Islet precursor cell (in vitro differentiated cells): ENCODE measurements around the gene KASH5.

Source experiments
- DNase-seq: peaks from one replicate; pipeline ENCODE4 v3.0.0-alpha.2; 2018

Gene KASH5

DNA sequence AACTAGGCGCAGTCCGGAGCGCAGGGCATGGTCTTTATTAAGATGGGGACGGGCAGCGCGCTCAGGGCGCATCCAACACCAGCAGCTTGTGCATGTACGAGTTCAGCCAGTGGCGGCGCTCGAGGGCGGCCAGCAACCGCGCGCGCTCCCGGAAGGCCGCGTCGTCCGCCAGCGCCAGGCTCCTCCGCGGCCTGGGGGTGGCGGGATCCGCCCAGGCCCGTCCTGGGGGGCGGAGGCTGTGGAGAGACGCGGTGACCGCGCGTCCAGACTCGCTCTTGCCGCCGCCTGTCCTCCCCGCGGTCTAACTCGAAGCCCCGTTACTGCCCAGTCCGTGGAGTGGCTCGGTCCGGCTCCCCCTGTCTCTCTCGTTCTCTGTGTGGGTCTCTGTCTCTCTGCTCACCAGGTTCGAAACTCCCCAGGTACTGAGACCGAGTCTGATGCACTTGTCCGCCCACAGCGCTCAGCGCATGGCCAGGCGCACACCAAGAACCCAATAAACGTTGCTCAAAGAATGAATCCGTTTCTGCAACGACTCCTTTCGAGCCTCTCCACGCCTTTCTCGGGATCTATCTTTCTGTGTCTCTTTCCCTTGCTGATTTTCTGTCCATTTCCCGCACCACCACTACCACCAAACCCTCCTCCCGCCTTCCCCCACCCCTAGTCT is 34.5 kb downstream of the KASH5 start:
- peak; percentile 79 for DNase-seq

DNA sequence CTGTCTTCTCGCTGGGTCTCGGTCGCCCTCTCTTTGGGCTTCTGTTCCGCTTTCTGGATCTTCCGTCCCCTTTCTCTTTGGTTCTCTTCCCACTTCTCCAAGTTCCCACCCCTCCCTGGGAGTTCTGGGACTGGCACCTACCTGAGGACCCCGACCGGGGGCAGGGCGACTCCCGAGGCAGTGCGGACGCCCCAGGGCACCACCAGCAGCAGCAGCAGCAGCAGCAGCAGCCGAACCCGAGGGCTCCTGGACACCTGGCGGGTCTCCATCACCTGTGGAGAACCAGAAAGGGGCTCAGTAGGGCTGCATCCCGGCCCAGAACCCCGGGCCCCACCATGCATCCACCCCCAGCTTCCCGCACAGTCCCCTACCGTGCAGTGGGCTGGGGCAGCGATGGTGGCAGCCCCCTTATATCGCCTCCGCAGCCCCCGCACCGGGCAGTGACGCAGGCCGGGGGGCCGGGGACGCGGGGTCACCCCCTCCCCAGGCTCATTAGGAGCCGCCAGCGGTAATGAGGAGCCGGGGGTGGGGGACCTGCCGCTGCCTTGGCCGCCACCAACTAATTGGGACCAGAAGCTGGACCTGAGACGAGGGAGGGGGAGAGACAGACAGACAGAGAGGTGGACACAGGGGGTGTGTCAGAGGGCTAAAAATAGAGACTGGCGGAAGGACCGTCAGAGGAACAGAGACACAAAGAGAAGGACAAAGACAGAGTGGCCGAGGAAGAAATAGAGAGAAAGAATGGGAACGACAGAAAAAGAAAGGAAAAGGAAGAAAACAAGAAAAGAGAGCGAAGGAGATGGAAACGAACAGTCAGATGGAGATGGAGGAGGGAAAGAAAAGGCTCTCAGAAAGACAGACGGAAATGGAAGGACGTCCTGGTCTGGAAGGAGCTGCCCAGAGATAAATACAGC is 35.3 kb downstream of the KASH5 start, which contains the start of gene PTH2:
TSS of gene PTH2 (minus strand) at position 371 of the 914 bp plus-strand sequence. CDS start at position 269, 102 bp downstream.
- DNase-seq: no peak

DNA sequence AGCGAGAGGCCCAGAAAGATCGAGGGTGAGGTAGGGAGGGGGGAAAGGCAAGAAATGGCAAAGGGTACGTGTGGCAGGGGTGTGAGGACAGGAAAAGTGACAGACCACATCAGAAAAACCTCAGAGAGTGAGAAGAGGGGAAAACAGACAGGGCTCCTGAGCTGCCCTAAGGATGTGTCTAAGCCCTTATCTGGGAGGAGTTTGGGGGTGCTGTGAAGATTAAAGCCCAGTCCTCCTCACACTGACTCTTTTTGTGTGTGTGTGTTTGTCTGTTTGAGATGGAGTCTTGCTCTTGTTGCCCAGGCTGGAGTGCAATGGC is 35.9 kb downstream of the KASH5 start:
- DNase-seq: no peak

DNA sequence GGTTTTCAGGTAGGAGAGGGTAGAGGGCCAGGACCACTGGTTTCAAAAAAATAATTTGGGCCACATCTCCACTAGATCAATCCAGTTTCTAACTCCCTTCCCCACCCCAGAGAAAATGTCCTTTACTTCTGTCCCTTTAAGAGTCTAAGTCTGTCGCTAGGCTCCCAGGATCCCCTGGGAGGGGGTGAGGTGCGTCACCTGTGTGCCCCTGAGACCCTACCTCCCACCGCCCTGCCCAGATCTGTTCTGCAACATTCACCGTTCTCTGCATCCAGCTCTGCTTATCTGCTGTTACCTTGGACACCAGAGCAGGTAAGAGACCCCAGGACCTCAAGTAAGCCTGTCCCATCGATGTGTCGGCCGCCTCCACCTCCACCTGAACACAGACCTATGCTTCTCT is 37.1 kb downstream of the KASH5 start, which contains the start of gene GFY:
TSS of gene GFY (plus strand) at position 211 of the 400 bp plus-strand sequence. CDS start 1,043 bp downstream, outside the sequence.
- DNase-seq: no peak

DNA sequence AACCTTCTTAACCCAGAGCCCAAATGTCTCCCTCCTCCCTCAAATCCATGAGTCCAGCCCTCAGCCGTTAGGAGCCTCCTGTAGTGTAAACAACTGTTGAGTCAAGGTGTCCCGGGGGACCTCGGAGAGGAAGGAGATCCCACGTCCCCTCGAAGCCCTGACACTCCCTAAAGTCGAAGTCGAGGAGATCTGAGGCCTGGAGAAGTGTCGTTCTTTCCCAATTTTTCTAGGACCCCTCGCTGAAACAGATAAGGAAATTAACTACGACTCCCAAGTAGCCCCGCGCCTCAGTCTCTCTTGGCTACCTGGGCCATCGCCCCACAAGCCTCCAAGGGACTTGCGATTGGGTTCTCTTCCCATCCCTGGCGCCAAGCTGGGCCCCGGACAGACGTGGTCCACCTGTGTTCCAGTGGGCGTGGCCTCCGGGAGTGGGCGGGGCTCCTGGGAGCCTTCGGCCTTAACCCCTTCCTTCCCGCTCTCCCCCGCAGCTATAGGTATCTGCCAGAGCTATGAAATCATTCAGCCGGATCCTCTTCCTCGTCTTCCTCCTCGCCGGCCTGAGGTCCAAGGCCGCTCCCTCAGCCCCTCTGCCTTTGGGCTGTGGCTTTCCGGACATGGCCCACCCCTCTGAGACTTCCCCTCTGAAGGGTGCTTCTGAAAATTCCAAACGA is 38.0 kb downstream of the KASH5 start:
- peak; percentile 72 for DNase-seq

DNA sequence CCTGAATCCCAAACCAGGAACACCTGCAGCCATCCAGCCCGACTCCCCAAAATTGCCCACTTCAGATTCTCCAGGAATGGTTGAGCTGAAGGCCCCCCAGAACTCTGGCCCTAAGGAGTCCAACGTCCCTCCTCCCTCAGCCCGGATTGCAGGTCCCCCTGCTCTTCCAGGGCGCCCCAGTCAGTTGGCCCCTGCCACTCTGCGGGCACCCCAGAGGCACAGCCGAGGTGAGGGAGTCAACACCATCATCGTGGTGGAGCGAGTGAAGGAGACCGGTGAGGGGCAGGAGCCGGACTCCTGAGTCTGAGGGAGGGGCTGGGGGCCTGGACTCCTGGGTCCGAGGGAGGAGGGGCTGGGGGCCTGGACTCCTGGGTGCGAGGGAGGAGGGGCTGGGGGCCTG is 39.3 kb downstream of the KASH5 start:
- no peak for DNase-seq

DNA sequence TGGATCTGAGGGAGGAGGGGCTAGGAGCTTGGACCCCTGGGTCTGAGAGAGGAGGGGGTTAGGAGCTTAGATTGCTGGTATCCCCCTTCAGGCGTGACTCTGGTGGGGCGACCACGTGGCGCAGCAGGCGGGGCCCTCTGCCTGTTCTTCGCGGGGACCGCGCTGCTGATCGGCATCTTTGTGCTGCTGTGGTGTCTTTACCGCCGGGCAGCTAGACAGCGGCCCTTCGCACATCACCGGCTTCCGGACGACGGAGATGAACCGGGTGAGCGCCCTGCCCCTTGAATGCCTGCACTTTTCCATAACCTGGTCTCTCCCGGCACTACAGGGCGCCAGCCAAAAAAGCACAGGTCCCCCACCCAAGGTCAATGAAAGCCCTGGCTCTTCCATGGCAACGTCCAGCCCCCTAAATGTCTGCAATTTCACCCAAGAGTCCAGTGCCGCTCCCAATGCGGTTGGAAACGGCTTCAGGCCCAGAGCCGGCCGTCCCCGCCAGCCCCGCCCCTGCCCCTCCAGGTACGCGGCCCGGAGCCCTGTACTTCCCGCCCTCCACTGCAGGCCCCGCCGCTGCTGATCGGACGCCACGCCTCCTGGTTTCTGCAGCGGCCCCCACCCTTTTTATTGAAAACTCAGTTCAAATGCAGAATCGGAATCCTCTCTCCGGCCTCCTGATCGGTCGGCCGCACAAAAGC is 40.0 kb downstream of the KASH5 start:
- peak; percentile 68 for DNase-seq

DNA sequence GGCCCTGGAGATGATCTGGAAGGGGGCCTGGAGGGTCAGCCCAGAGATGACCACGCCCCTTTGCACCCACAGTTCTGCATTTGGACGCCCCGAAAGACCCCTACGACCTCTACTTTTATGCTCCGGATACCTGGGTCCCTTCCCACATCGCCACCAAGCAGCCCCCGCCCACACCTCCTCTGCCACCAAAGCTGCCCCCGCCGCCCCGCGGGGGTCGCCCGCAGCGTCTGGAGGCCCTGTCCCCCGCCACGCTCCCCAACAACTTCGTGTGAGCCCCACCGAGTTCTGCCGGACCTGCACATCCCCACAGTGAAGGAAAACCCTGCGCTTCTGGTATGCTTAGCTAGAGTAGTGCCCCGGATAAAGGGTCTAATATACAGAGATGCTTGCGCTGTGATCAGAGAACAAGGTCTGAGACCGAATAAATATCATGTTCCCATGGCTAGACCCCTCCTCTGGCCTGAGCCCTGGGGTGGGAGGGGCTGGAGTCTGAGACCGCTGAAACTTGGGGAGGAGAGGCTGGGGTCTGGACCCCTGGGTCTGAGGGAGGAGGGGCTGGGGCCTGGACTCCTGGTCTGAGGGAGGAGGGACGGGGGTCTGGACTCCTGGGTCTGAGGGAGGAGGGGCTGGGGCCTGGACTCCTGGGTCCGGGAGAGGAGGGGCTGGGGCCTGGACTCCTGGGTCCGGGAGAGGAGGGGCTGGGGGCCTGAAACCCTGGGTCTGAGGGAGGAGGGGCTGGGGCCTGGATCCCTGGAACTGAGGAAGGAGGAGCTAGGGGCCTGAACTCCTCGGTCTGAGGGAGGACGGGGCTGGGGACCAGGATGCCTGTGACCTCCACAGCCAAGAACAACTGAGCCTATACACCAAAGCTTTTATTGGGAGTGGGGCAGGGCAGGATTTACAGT is 40.8 kb downstream of the KASH5 start:
- no peak for DNase-seq

DNA sequence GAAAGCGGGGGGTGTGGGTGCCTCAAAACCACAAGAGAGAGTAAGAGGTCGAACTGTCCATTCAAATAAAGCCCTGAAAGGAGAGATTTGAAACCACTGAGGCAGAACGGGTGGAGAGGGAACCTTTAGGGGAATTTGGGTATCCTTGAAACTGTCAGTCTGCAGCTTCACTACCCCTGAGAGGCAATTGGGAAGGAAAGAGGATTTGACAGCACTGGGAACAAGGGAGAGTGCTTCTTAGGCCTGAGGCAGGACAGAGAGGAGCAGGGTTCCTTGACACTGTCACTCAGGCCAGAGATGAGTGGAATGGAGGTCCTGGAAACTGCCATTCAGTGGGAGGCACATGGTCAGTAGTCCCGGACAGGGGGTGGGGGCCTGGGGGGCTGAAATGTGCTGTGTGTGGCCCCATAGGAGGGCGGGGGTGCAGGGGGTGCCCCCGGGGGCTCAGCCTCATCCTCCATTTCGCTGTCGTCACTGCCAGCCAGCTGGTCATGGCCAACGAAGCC is 42.2 kb downstream of the KASH5 start:
- DNase-seq: no peak

DNA sequence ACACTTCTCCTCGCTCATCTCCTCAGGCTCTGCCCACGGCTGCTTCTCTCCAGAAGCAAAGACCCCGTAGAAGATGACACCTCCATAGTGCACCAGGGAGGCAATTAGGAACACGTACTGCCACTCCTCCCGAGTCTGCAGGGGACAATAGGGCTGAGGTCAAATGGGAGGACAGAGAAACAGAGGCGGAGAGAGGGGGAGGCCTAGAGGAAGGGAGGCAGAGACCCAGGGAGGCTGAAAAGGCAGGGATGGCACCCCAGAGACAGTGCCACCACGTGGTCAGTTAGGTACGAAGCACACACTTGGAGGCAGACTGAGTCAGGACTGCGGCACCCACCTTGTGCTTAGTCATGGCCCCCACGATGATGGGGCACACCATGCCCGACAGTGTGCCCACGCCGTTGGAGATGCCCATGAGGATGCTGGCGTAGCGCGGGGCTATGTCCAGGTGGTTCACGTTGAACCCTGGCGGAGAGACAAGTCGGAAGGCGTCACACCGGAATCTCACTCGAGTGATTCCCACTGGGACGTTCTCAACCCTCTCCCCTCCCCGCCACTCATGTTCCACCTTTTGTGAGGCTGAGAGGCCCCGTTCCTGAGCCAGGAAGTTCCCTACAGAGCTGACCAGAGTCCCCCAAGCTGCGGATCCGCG is 42.8 kb downstream of the KASH5 start:
- no peak for DNase-seq

DNA sequence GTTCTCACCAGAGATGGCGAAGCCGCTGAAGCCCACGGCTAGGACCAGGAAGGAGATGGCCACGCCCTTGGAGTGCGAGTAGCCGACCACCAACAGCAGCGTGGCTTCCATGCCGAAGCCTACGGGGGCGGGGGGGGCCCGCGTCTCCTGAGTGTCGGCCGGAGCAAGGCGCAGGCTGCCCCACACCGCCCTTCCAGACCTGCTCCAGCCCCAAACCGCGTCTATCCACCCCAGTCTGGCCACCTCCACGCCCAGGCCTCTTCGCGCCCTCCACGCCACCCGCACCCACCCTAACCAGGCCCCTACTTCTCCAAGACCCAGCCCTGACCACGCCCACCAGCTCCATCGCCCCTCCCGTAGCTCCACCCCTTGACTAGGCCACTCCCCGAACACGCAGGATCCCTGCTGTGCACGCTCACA is 43.3 kb downstream of the KASH5 start:
- DNase-seq: no peak

DNA sequence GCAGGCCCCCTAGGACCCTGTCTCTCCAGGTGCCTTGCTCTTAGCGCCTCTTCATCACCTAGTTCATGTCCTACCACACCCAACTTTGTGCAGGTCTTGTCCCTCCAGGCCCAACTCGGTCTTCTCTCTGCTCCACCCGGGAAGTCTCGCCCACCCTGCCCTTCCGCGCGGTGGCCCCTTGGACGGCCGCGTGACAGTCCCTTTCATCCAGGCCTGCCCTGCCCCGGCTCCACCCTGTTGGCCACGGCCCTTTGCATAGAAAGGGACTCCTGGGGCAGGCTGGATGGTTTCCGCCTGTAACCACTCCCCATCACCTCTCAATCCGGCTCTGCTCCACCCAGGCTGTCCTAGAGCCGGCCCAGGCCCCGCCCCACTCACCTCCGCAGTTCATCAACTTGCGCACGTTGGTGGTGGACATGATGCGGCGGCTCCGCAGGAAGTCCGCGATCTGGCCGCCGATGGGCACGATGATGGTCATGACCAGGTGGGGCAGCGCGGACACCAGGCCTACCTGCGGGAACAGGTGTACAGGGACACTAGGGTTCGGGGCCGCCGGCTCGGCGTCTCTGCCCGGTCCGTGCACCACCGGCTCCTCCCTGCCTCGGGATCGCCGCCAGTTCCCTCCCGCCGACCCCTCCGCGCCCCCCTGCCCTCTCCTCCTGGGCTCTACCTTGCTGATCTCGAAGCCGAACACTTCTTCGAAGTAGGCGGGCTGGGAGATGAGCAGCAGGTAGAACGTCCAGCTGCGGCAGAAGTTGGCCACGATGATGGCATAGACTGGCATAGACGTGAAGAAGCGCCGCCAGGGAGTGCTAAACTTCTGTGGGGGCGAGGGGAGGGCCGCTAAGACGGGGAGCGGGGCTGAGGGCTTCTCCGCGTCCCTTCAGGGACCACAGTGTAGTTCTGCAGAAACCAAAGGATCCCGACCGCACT is 44.4 kb downstream of the KASH5 start:
- DNase-seq: peak; percentile 75

DNA sequence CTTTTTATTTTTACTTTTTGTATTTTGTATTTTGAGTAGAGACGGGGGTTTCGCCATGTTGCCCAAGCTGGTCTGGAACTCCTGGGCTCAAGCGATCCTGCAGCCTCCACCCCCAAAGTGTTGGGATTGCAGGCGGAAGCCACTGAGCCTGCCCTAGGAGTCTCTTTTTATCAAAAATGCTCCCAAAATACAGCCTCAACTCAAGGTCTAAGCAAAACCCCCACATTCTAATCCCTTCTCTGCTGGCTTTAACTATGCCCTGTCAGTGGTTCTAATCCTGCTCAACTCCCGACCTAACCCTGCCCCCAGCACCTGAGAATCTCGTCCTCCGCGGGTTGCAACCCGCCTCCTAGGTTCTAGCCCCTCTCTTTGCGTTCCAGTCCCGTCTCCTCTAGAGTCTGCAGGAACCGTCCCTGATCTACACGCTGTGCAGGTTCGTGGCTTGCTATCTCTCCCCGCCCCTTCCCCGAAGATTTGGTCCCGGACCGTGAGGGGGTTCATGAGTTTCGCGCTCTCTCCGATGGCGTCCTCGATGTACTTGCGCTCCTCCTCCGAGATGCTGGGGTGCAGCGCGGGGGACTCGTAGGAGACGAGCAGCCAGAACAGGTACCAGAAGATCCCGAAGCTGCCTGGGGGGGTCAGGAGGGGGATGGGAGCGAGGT is 45.3 kb downstream of the KASH5 start:
- no peak for DNase-seq

DNA sequence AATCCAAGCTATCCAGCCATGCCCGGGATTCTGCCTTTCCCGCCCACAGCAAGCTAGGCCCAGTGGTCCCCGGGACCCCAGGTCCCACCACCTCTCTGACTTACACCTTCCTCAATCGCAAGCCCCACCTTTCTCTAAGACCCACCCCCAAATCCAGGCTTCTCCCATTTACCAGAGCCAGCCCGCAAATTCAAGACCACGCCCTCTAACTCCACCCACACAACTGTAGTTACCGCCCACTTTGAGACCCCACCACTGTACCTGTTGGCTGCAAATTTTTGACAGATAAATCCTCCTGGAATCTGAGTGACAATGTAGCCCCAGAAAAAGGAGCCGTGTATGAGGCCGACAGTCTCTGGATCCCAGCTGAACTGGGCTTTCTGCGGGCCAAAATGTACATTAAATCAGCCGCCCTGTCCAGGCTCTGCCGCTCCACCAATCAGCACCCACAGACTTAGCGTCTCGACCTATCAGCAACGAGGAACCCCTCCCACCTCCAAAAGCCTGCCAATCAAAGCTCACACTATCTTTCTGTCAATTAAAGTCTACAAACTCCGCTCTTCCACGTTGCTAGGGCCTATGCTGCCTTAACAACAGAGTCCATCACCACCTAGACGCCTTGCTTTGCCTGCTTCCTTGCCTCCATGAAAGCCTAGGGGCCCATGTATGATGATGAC is 47.0 kb downstream of the KASH5 start:
- no peak for DNase-seq

DNA sequence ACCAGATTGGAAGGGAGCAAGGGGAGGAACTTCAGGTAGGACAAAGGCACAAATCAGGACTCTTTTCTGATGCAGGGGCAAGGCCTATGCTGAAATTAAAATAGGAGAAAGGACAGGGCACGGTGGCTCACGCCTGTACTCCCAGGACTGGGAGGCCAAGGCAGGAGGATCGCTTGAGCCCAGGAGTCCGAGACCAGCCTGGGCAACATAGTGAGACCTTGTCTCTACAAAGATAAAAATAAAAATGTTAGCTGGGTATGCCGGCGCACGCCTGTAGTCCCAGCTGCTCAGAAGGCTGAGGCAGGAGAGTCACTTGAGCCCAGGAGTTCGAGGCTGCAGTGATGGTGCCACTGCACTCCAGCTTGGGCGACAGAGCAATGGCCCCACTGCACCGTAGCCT is 47.6 kb downstream of the KASH5 start:
- no peak for DNase-seq

DNA sequence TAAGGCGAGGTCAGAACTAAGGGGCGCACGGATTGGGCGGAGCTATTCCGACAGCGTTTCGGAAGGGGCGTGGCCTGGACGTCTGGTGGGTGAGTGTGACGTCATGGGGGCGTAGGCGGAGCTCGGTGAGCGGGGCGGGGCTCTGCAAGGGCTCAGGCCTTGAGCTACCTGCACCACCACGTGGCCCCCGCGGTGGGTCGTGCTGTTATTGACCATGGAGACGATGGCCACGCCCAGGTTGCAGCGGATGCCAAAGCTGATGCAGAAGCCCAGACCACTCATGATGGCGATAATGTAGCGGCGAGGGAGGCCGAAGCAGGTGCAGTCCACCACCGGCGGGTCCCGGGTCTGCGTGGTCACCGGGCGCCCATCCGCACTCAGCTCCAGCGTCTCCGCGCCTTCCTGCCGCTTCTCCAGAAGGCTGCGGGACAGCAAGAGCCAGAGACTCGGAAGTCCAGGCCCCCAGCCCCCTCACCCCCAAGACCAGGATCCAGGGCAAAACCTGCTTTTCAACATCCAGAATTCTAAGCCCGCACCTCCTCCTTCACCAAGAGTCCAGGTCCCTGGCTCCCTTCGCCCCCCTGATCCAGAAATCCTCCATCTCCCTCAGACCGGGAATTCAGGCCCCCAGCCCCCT is 48.5 kb downstream of the KASH5 start:
- peak; percentile 69 for DNase-seq

DNA sequence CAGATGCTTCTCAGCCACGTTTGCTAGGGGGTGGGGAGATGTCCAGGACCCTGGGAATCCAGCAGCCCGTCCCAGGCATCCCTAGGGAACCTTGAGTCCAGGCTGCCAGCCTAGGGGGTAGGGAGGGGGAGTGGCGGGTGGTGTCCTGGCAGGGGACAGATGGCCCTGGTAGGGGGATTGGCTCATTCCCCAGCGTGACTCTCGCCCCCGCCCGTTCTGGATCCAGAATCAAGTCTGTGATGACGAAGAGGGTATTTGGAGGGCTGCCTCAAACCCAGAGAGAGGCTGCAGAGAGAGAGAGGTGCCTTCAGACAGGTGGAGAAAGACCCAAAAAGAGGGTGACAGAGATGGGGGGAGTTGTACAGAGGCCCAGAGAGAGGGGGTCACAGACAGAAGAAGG is 49.2 kb downstream of the KASH5 start:
- no peak for DNase-seq

DNA sequence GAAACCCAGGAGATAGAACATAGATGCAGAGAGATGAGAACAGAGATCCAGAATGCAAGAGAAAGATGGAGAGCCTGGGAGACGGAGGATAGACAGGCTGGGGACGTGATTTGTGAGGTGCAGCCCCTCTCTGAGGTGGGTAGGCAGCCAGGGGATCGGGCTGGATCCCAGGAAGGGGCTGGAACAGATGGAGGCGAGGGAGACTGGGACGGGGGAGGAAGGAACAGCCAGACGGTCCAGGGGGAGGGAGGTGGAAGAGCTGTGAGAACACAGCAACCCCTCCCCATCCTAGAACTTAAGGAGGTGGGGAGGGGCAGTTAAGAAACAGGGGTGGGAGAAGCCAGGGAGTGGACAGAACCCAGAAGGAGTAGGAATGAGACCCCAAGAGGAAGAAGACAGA is 50.2 kb downstream of the KASH5 start:
- DNase-seq: no peak
